Left forelimb (tissue), 1 donor: ENCODE data around the gene PAK5.

Source experiments
- DNase-seq: peaks from one replicate; pipeline ENCODE4 v3.0.0-alpha.2; 2018; ENCODE audit warnings: low spot score

The PAK5 gene

GRCh38 chr20:9616455-9616805, 222.4 kb downstream of the PAK5 start:
- no peak for DNase-seq

- no peak for DNase-seq
These were observed 223.0 kb downstream of the PAK5 start for GRCh38 chr20:9615766-9616454.

GRCh38 chr20:9615118-9615517, 223.8 kb downstream of the PAK5 start:
- DNase-seq, result no peak

GRCh38 chr20:9613871-9614270, 225.0 kb downstream of the PAK5 start:
- no peak for DNase-seq

GRCh38 chr20:9611921-9612320, 227.0 kb downstream of the PAK5 start:
- no peak for DNase-seq

- no peak for DNase-seq
These were observed 228.2 kb downstream of the PAK5 start for GRCh38 chr20:9610665-9611064.

GRCh38 chr20:9609887-9610502, 228.9 kb downstream of the PAK5 start:
- DNase-seq, result no peak

GRCh38 chr20:9608639-9609340, 230.1 kb downstream of the PAK5 start:
- no peak for DNase-seq

- DNase-seq, result no peak
These were observed 236.1 kb downstream of the PAK5 start for GRCh38 chr20:9602847-9603183.

- no peak for DNase-seq
These were observed 238.3 kb downstream of the PAK5 start for GRCh38 chr20:9600562-9600961.

- no peak for DNase-seq
These were observed 241.3 kb downstream of the PAK5 start for GRCh38 chr20:9597547-9597946.

- no peak for DNase-seq
These were observed 243.1 kb downstream of the PAK5 start for GRCh38 chr20:9595763-9596162.

GRCh38 chr20:9594284-9594875, 244.5 kb downstream of the PAK5 start:
- DNase-seq, result no peak

- no peak for DNase-seq
These were observed 246.5 kb downstream of the PAK5 start for GRCh38 chr20:9592419-9592818.

- no peak for DNase-seq
These were observed 247.8 kb downstream of the PAK5 start for GRCh38 chr20:9591080-9591479.

GRCh38 chr20:9590189-9590588, 248.7 kb downstream of the PAK5 start:
- DNase-seq, result no peak

- no peak for DNase-seq
These were observed 250.2 kb downstream of the PAK5 start for GRCh38 chr20:9588706-9589105.

GRCh38 chr20:9583151-9583550, 255.7 kb downstream of the PAK5 start:
- DNase-seq, result no peak

GRCh38 chr20:9582137-9582536, 256.7 kb downstream of the PAK5 start:
- no peak for DNase-seq

GRCh38 chr20:9581509-9581908, 257.4 kb downstream of the PAK5 start:
- DNase-seq, result no peak

- no peak for DNase-seq
These were observed 260.3 kb downstream of the PAK5 start for GRCh38 chr20:9578594-9578993.

GRCh38 chr20:9577397-9577796, 261.5 kb downstream of the PAK5 start:
- DNase-seq, result no peak

- no peak for DNase-seq
These were observed 262.2 kb downstream of the PAK5 start for GRCh38 chr20:9576695-9577094.
